ENCODE measurements around the gene FBXW8.

The FBXW8 gene

GRCh38 chr12:116915326-116915725, 4.6 kb downstream of the FBXW8 start:
- no peak for TF ChIP-seq CTCF (IDR thresholded peaks at IDR 0.05; ENCODE audit: insufficient read depth, low read depth, low read length, missing control alignments)
- no peak overlapping the region for H3K4me3 ChIP-seq (ENCODE audit: low read depth, low read length)
- DNase-seq (ENCODE audit: low read depth), result no peak

- no peak for DNase-seq (ENCODE audit: low read depth)
- H3K4me3 ChIP-seq (ENCODE audit: low read depth, low read length), result no peak overlapping the region
- no peak for TF ChIP-seq CTCF (IDR thresholded peaks at IDR 0.05; ENCODE audit: insufficient read depth, low read depth, low read length, missing control alignments)
Observed at GRCh38 chr12:116916122-116916521, 5.4 kb downstream of the FBXW8 start.

- TF ChIP-seq CTCF (IDR thresholded peaks at IDR 0.05; ENCODE audit: insufficient read depth, low read depth, low read length, missing control alignments), result peak; percentile 27
- H3K4me3 ChIP-seq (ENCODE audit: low read depth, low read length), result no peak overlapping the region
- peak; percentile 84 for DNase-seq (ENCODE audit: low read depth)
Observed at GRCh38 chr12:116916714-116917114, 6.0 kb downstream of the FBXW8 start.

GRCh38 chr12:116918464-116918863, 7.7 kb downstream of the FBXW8 start:
- no peak for DNase-seq (ENCODE audit: low read depth)
- TF ChIP-seq CTCF (IDR thresholded peaks at IDR 0.05; ENCODE audit: insufficient read depth, low read depth, low read length, missing control alignments), result no peak
- no peak overlapping the region for H3K4me3 ChIP-seq (ENCODE audit: low read depth, low read length)

- TF ChIP-seq CTCF (IDR thresholded peaks at IDR 0.05; ENCODE audit: insufficient read depth, low read depth, low read length, missing control alignments), result no peak
- DNase-seq (ENCODE audit: low read depth), result no peak
- H3K4me3 ChIP-seq (ENCODE audit: low read depth, low read length), result no peak overlapping the region
Observed at GRCh38 chr12:116919247-116919661, 8.5 kb downstream of the FBXW8 start.

GRCh38 chr12:116919706-116920485, 9.1 kb downstream of the FBXW8 start:
- no peak for DNase-seq (ENCODE audit: low read depth)
- no peak for TF ChIP-seq CTCF (IDR thresholded peaks at IDR 0.05; ENCODE audit: insufficient read depth, low read depth, low read length, missing control alignments)
- H3K4me3 ChIP-seq (ENCODE audit: low read depth, low read length), result no peak overlapping the region

- no peak overlapping the region for H3K4me3 ChIP-seq (ENCODE audit: low read depth, low read length)
- TF ChIP-seq CTCF (IDR thresholded peaks at IDR 0.05; ENCODE audit: insufficient read depth, low read depth, low read length, missing control alignments), result no peak
- no peak for DNase-seq (ENCODE audit: low read depth)
Observed at GRCh38 chr12:116920939-116921338, 10.2 kb downstream of the FBXW8 start.

All from GM12865 (cell line).